Measurements from ENCODE around the gene FCN3. TPM values are rescaled to one million over a fixed set of nuclear protein-coding genes. Genes with fewer than 3 reads are reported as not detected.

Gene FCN3
- total and polyA plus RNA-seq, 2 donors (not counting 1 experiment from before 2014, with no cell fraction given) = not detected

DNA sequence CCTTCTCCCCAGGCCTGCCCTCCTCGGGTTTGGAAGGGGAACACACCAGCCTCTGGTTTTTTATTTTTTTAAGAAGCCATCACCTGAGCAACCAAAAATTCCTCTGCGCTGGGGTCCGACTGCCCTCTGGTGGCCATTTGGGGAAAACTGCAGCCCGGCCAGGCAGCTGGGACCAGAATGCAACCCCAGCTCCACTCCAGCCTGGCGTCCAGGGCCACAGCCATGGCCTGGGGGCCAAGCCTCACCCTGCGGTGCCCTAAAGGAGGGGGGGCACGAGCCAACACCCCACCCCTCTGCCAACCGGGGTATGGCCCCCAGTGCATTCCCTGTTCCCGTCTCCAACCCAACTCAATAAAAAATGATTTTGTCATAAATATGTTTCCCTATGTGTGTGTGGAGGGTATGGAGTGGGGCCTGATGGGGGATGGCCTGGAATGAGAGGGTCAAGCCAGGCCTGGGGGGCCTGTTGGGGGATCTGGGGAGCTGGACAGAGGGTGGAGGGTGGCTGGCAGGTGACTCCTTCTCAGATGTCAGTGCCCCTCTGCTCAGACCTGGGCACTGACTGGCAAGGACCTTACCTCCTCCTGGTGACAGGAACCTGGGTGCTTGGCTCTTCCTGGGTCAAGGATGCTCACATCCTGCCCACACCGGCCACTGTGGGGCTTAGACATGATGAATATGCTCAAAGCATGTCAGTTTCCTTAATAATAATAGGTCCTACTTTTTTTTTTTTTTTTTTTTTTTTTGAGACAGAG, 21.0 kb upstream of the FCN3 start:
- H3K9ac ChIP-seq (ENCODE audit: insufficient read depth, low read length) = no peak overlapping the region
- peaks cover 7% of the 10 kb centered on the region for H3K79me2 ChIP-seq (ENCODE audit: control insufficient read depth, insufficient read depth, low read length)
- H3K36me3 ChIP-seq (ENCODE audit: control insufficient read depth, insufficient read depth, low read length) = no peaks in the 10 kb centered on the region
- no peak overlapping the region for H3K4me2 ChIP-seq (ENCODE audit: extremely low read depth, insufficient read depth, low read length)
- peaks cover 24% of the 10 kb centered on the region for H3K4me1 ChIP-seq (ENCODE audit: control insufficient read depth, extremely low read depth, insufficient read depth, low read length)
- no peak overlapping the region for H2AFZ ChIP-seq (ENCODE audit: low read length)
- H3K27me3 ChIP-seq (ENCODE audit: control insufficient read depth, insufficient read depth, low read length) = no peaks in the 10 kb centered on the region
- no peak overlapping the region for H3K4me3 ChIP-seq (replicated peaks in 1 of 4; ENCODE audit: control extremely low read depth in 1 of 4, insufficient read depth in 1 of 4, low read depth in 3 of 4, low read length in 4 of 4)
- no peak for TF ChIP-seq EZH2 (IDR thresholded peaks at IDR 0.05; ENCODE audit: low read length, missing control alignments)
- TF ChIP-seq, protein P1, sequence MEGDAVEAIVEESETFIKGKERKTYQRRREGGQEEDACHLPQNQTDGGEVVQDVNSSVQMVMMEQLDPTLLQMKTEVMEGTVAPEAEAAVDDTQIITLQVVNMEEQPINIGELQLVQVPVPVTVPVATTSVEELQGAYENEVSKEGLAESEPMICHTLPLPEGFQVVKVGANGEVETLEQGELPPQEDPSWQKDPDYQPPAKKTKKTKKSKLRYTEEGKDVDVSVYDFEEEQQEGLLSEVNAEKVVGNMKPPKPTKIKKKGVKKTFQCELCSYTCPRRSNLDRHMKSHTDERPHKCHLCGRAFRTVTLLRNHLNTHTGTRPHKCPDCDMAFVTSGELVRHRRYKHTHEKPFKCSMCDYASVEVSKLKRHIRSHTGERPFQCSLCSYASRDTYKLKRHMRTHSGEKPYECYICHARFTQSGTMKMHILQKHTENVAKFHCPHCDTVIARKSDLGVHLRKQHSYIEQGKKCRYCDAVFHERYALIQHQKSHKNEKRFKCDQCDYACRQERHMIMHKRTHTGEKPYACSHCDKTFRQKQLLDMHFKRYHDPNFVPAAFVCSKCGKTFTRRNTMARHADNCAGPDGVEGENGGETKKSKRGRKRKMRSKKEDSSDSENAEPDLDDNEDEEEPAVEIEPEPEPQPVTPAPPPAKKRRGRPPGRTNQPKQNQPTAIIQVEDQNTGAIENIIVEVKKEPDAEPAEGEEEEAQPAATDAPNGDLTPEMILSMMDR (conservative IDR thresholded peaks at IDR 0.05 in 1 of 2, IDR thresholded peaks at IDR 0.05 in 1 of 2; ENCODE audit: low read depth in 1 of 2, low read length in 2 of 2) = peak; percentile 84 to 85
- DNase-seq (ENCODE audit: low read depth in 2 of 2) = peak; percentile 35 to 69
- H3K9me3 ChIP-seq (ENCODE audit: control insufficient read depth, insufficient read depth, low read depth, low read length) = no peaks in the 10 kb centered on the region
- no peaks in the 10 kb centered on the region for H4K20me1 ChIP-seq (ENCODE audit: control insufficient read depth, extremely low read depth, insufficient read depth, low read length)
- H3K27ac ChIP-seq (ENCODE audit: insufficient read depth, low read length) = peak overlapping the region; percentile 39

DNA sequence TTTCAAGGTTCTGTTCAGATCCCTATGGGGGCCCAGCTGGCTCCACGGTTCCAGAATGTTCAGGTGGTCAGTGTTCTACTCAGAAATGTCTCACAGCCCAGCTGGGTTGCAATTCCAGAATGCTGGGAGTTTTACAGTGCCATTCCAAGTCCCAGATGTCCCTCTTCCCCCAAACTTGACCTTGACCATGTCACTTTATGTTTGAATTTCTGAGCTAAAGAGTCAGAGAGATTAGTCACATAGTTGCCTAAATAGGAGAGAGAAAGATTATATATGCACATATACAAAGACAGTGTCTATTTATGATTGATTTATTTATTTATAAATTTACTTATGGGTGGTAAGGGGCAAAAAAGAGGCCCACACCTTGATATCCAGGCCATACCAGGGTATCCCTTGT, 20.3 kb upstream of the FCN3 start:
- no peak overlapping the region for H3K9ac ChIP-seq (ENCODE audit: insufficient read depth, low read length)
- H3K9me3 ChIP-seq (ENCODE audit: control insufficient read depth, insufficient read depth, low read depth, low read length) = no peaks in the 10 kb centered on the region
- H3K79me2 ChIP-seq (ENCODE audit: control insufficient read depth, insufficient read depth, low read length) = peaks cover 7% of the 10 kb centered on the region
- H3K36me3 ChIP-seq (ENCODE audit: control insufficient read depth, insufficient read depth, low read length) = no peaks in the 10 kb centered on the region
- H3K27ac ChIP-seq (ENCODE audit: insufficient read depth, low read length) = peak overlapping the region; percentile 39
- H3K4me2 ChIP-seq (ENCODE audit: extremely low read depth, insufficient read depth, low read length) = peak overlapping the region; percentile 7
- H3K4me3 ChIP-seq (replicated peaks in 1 of 4; ENCODE audit: control extremely low read depth in 1 of 4, insufficient read depth in 1 of 4, low read depth in 3 of 4, low read length in 4 of 4) = no peak overlapping the region
- no peak for DNase-seq (ENCODE audit: low read depth in 2 of 2)
- no peaks in the 10 kb centered on the region for H4K20me1 ChIP-seq (ENCODE audit: control insufficient read depth, extremely low read depth, insufficient read depth, low read length)
- H3K27me3 ChIP-seq (ENCODE audit: control insufficient read depth, insufficient read depth, low read length) = no peaks in the 10 kb centered on the region
- TF ChIP-seq, protein P1 (conservative IDR thresholded peaks at IDR 0.05 in 1 of 2, IDR thresholded peaks at IDR 0.05 in 1 of 2; ENCODE audit: low read depth in 1 of 2, low read length in 2 of 2) = no peak
- TF ChIP-seq EZH2 (IDR thresholded peaks at IDR 0.05; ENCODE audit: low read length, missing control alignments) = no peak
- H3K4me1 ChIP-seq (ENCODE audit: control insufficient read depth, extremely low read depth, insufficient read depth, low read length) = peaks cover 24% of the 10 kb centered on the region
- no peak overlapping the region for H2AFZ ChIP-seq (ENCODE audit: low read length)

DNA sequence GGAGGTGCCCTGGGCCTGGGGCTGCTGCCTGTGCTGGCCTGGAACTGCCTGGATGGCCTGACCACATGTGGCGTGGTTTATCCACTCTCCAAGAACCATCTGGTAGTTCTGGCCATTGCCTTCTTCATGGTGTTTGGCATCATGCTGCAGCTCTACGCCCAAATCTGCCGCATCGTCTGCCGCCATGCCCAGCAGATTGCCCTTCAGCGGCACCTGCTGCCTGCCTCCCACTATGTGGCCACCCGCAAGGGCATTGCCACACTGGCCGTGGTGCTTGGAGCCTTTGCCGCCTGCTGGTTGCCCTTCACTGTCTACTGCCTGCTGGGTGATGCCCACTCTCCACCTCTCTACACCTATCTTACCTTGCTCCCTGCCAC, 19.6 kb upstream of the FCN3 start:
- Histone ChIP-seq H3K9ac (ENCODE audit: insufficient read depth, low read length) (no peak overlapping the region), H3K79me2 (ENCODE audit: control insufficient read depth, insufficient read depth, low read length) (peaks cover 7% of the 10 kb centered on the region), H3K36me3 (ENCODE audit: control insufficient read depth, insufficient read depth, low read length) (no peaks in the 10 kb centered on the region), H3K9me3 (ENCODE audit: control insufficient read depth, insufficient read depth, low read depth, low read length) (no peaks in the 10 kb centered on the region), H3K27me3 (ENCODE audit: control insufficient read depth, insufficient read depth, low read length) (no peaks in the 10 kb centered on the region), H3K4me2 (ENCODE audit: extremely low read depth, insufficient read depth, low read length) (no peak overlapping the region), H3K4me1 (ENCODE audit: control insufficient read depth, extremely low read depth, insufficient read depth, low read length) (peaks cover 24% of the 10 kb centered on the region), H3K4me3 (replicated peaks in 1 of 4; ENCODE audit: control extremely low read depth in 1 of 4, insufficient read depth in 1 of 4, low read depth in 3 of 4, low read length in 4 of 4) (no peak overlapping the region), H3K27ac (ENCODE audit: insufficient read depth, low read length) (peak overlapping the region; percentile 39), H4K20me1 (ENCODE audit: control insufficient read depth, extremely low read depth, insufficient read depth, low read length) (no peaks in the 10 kb centered on the region), H2AFZ (ENCODE audit: low read length) (no peak overlapping the region)
- TF ChIP-seq EZH2 (IDR thresholded peaks at IDR 0.05; ENCODE audit: low read length, missing control alignments) = no peak
- TF ChIP-seq, protein P1 (conservative IDR thresholded peaks at IDR 0.05 in 1 of 2, IDR thresholded peaks at IDR 0.05 in 1 of 2; ENCODE audit: low read depth in 1 of 2, low read length in 2 of 2) = no peak
- DNase-seq (ENCODE audit: low read depth in 2 of 2) = no peak

Measured in fibroblast of lung (primary cell).